Kidney (tissue), 14 donors: ENCODE data around the gene HP1BP3. TPM values are rescaled to one million over a fixed set of nuclear protein-coding genes. Genes with fewer than 3 reads are reported as not detected.
A peak's percentile ranks its signal among the peaks of the same experiment; 100 is the strongest.

Experiments
- DNase-seq, 5 donors: peaks; one replicate each; pipeline ENCODE4 v3.0.0-alpha.2; 2013 to 2020
- FAIRE-seq: peaks from 2 replicates; lab custom pipeline; 2012; peaks lifted over from hg19 to GRCh38; lab: Jason Lieb, UNC
- H3K27ac ChIP-seq, 2 donors: one replicate each; pipeline ENCODE4 v1.7.0; 2013; ENCODE audit warnings: low read depth in 2 of 2, low read length in 2 of 2, inconsistent platforms in 1 of 2
- H3K27me3 ChIP-seq: one replicate; pipeline ENCODE4 v1.7.1; 2013; ENCODE audit warnings: low read length, inconsistent platforms; ENCODE audit not compliant: control insufficient read depth, insufficient read depth
- H3K36me3 ChIP-seq, 3 donors: one replicate each; pipeline versions ENCODE4 v1.7.0 to v1.7.1; 2013; ENCODE audit warnings: low read length in 3 of 3, control low read depth in 1 of 3, inconsistent platforms in 1 of 3; ENCODE audit not compliant: insufficient read depth in 3 of 3, control insufficient read depth in 2 of 3
- H3K4me1 ChIP-seq, 3 donors: one replicate each; pipeline versions ENCODE4 v1.7.0 to v1.7.1; 2013; ENCODE audit warnings: low read length in 3 of 3, inconsistent platforms in 1 of 3, low read depth in 1 of 3; ENCODE audit not compliant: control insufficient read depth in 2 of 3, insufficient read depth in 2 of 3
- H3K4me3 ChIP-seq, 3 donors: one replicate each; pipeline versions ENCODE4 v1.7.0 to v1.8.1; 2013; ENCODE audit warnings: low read length in 3 of 3, control low read depth in 1 of 3, inconsistent platforms in 1 of 3
- H3K9ac ChIP-seq, 3 donors: one replicate each; pipeline versions ENCODE4 v1.7.0 to v1.7.1; 2013; ENCODE audit warnings: low read length in 3 of 3, control low read depth in 1 of 3, inconsistent platforms in 1 of 3
- H3K9me3 ChIP-seq, 3 donors: one replicate each; pipeline versions ENCODE4 v1.7.0 to v1.7.1; 2013; ENCODE audit warnings: low read length in 3 of 3, control low read depth in 1 of 3, inconsistent platforms in 1 of 3; ENCODE audit not compliant: control insufficient read depth in 2 of 3, insufficient read depth in 1 of 3
- intact Hi-C: fragments of 100-400 bp; cut with DNase I; formaldehyde crosslinking; loops from one replicate; pipeline ENCODE4 v1.11.1; 2022
- polyA plus RNA-seq: library from polyadenylated mRNA; stranded (reverse); fragments of 350-450 nt; fragmentation: Illumina TruSeq; extraction: RNeasy Lipid Tissue Mini Kit (QIAGEN cat#74804); gene quantifications from one replicate; pipeline ENCODE4 v1.2.3, GENCODE V29; 2014; ENCODE audit warnings: low read depth, low replicate concordance; ENCODE audit not compliant: insufficient read depth
- total RNA-seq: library from RNA; stranded (reverse); fragmentation: NEBNext Ultra II Directional; extraction: Animal tissue kit (Norgen Biotek cat#: 25700); gene quantifications from one replicate; pipeline ENCODE4 v1.2.1, GENCODE V29; 2021
- TF ChIP-seq, protein P1 (sequence below): IDR thresholded peaks from 3 replicates; pipeline ENCODE4 v1.5.1; 2012; ENCODE audit warnings: mild to moderate bottlenecking, moderate library complexity, borderline replicate concordance; ENCODE audit not compliant: insufficient read depth; ENCODE audit errors: extremely low read depth
- donor health status: control.
- donor health status: control.
- donor health status: control.
- donor health status: control.
- donor health status: control.
- donor health status: DM: yes; HTN: yes; CAD: no.
- donor health status: Normal renal cell carcinoma (clear cell type).

HP1BP3 gene
- total and polyA plus RNA-seq, 2 donors from 2014 or later, result 52.4 to 198 TPM

DNA sequence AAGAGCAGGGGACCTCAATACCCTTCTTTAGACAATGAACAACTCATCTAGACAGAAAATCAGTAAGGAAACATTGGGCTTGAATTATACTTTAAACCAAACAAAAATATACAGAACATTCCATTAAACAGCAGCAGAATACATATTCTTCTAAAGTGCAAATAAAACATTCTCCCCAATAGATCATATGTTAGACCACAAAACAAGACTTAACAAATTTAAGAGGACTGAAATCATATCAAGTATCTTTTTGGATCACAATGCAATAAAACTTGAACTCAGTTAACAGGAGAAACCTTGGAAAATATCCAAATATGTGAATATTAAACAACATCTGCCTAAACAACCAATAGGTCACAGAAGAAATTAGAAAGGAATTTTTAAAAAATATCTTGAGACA is 47.7 kb upstream of the HP1BP3 start:
- intact Hi-C loops, result no loop called here

DNA sequence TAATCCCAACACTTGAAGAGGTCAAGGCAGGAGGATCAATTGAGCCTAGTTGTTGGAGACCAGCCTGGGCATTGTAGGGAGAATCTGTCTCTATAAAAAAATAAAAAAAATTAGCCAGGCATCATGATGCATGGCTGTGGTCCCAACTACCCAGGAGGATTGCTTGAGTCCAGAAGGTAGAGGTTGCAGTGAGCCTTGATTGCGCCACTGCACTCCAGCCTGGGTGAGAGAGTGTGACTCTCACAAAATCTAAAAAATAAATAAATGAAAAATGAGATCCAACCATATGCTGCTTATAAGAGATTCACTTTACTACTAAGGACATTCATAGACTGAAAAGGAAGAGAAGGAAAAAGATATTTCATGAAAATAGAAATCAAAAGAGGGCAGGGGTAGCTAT is 47.1 kb upstream of the HP1BP3 start:
- no peak for DNase-seq
- no peak for FAIRE-seq
- Histone ChIP-seq H3K9me3 (no peaks in the 10 kb centered on the region), H3K36me3 (no peaks in the 10 kb centered on the region), H3K27me3 (no peaks in the 10 kb centered on the region), H3K27ac (no peak overlapping the region), H3K9ac (no peak overlapping the region), H3K4me1 (no peaks in the 10 kb centered on the region), H3K4me3 (no peak overlapping the region)
- TF ChIP-seq, protein P1, sequence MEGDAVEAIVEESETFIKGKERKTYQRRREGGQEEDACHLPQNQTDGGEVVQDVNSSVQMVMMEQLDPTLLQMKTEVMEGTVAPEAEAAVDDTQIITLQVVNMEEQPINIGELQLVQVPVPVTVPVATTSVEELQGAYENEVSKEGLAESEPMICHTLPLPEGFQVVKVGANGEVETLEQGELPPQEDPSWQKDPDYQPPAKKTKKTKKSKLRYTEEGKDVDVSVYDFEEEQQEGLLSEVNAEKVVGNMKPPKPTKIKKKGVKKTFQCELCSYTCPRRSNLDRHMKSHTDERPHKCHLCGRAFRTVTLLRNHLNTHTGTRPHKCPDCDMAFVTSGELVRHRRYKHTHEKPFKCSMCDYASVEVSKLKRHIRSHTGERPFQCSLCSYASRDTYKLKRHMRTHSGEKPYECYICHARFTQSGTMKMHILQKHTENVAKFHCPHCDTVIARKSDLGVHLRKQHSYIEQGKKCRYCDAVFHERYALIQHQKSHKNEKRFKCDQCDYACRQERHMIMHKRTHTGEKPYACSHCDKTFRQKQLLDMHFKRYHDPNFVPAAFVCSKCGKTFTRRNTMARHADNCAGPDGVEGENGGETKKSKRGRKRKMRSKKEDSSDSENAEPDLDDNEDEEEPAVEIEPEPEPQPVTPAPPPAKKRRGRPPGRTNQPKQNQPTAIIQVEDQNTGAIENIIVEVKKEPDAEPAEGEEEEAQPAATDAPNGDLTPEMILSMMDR, result no peak
- intact Hi-C loops, result no loop called here

More for the DNA sequence above, 47.7 kb upstream of the HP1BP3 start:
- no peak for FAIRE-seq
- Histone ChIP-seq H3K4me1 (no peaks in the 10 kb centered on the region), H3K9ac (no peak overlapping the region), H3K27ac (no peak overlapping the region), H3K27me3 (no peaks in the 10 kb centered on the region), H3K36me3 (no peaks in the 10 kb centered on the region), H3K9me3 (no peaks in the 10 kb centered on the region), H3K4me3 (no peak overlapping the region)
- no peak for DNase-seq
- TF ChIP-seq, protein P1, result no peak

DNA sequence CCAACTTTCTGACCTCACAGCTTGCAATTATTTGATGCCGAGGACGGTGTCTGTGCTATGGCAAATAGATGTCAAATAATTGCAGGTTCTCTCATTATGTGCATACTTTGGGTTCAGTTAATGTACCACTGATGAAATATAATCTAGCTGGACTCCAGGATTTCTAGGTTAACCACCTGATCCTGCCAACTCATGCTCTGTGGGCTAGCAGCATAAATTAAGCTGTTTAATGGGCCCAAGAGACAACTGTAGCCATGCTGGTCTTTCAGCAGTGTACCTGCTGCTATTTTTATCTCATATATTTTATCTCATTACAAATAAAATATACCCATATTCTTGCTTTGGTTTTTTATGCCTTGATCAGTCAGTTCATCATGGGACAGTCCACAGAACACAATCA is 43.3 kb upstream of the HP1BP3 start:
- FAIRE-seq (no peak), DNase-seq (peak in 2 of 5 donors; percentile 25 to 30)
- Histone ChIP-seq H3K4me3 (no peak overlapping the region), H3K9ac (no peak overlapping the region), H3K9me3 (no peaks in the 10 kb centered on the region), H3K27ac (no peak overlapping the region), H3K36me3 (peaks cover 0 to 6% (median 0%) of the 10 kb centered on the region in 3 donors), H3K27me3 (no peaks in the 10 kb centered on the region), H3K4me1 (no peaks in the 10 kb centered on the region)
- intact Hi-C loops, result no loop called here
- TF ChIP-seq, protein P1, result no peak

DNA sequence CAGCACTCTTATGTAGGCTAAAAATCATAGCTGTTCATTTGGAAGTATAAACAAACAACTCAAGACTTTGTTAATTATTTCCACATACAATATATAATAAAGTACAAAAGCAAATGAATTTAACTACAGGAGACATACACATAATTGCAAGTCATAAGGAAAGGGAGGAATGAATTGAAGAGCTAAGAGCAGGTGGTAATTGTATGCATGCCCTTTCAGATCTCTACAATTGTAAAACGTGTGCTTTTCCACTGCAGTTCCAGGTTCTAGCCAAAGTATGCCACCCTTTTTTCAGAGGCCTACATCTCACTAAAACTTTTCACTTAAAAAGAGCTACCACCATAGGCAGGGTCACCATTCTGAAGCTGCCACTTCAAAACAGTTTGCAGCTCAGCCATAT is 42.8 kb upstream of the HP1BP3 start:
- no peaks in the 10 kb centered on the region for H3K27me3 ChIP-seq
- no peak overlapping the region for H3K27ac ChIP-seq
- H3K4me1 ChIP-seq, result no peaks in the 10 kb centered on the region
- DNase-seq, result no peak
- no peak overlapping the region for H3K9ac ChIP-seq
- TF ChIP-seq, protein P1, result no peak
- H3K36me3 ChIP-seq, result peaks cover 0 to 6% (median 0%) of the 10 kb centered on the region in 3 donors
- H3K9me3 ChIP-seq, result no peaks in the 10 kb centered on the region
- FAIRE-seq, result no peak
- intact Hi-C loops, result no loop called here
- H3K4me3 ChIP-seq, result no peak overlapping the region
